Activated naive CD8-positive, alpha-beta T cell (primary cell): ENCODE measurements around the gene NUBP2.
A peak's percentile ranks its signal among the peaks of the same experiment; 100 is the strongest.

Source experiments
- H3K27ac Mint-ChIP-seq: one replicate; pipeline ENCODE4 v1.8.0; 2021; ENCODE audit warnings: mixed read lengths
- H3K27me3 Mint-ChIP-seq: one replicate; pipeline ENCODE4 v1.8.0; 2021; ENCODE audit warnings: mixed read lengths
- H3K36me3 Mint-ChIP-seq: one replicate; pipeline ENCODE4 v1.8.0; 2021; ENCODE audit warnings: mixed read lengths
- H3K4me1 Mint-ChIP-seq: one replicate; pipeline ENCODE4 v1.8.0; 2021; ENCODE audit warnings: low read depth, mixed read lengths
- H3K4me3 Mint-ChIP-seq: one replicate; pipeline ENCODE4 v1.8.0; 2021; ENCODE audit warnings: mild to moderate bottlenecking, mixed read lengths
- H3K9me3 Mint-ChIP-seq: one replicate; pipeline ENCODE4 v1.8.0; 2021; ENCODE audit warnings: low read depth, mixed read lengths

Gene NUBP2, protein sequence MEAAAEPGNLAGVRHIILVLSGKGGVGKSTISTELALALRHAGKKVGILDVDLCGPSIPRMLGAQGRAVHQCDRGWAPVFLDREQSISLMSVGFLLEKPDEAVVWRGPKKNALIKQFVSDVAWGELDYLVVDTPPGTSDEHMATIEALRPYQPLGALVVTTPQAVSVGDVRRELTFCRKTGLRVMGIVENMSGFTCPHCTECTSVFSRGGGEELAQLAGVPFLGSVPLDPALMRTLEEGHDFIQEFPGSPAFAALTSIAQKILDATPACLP

DNA sequence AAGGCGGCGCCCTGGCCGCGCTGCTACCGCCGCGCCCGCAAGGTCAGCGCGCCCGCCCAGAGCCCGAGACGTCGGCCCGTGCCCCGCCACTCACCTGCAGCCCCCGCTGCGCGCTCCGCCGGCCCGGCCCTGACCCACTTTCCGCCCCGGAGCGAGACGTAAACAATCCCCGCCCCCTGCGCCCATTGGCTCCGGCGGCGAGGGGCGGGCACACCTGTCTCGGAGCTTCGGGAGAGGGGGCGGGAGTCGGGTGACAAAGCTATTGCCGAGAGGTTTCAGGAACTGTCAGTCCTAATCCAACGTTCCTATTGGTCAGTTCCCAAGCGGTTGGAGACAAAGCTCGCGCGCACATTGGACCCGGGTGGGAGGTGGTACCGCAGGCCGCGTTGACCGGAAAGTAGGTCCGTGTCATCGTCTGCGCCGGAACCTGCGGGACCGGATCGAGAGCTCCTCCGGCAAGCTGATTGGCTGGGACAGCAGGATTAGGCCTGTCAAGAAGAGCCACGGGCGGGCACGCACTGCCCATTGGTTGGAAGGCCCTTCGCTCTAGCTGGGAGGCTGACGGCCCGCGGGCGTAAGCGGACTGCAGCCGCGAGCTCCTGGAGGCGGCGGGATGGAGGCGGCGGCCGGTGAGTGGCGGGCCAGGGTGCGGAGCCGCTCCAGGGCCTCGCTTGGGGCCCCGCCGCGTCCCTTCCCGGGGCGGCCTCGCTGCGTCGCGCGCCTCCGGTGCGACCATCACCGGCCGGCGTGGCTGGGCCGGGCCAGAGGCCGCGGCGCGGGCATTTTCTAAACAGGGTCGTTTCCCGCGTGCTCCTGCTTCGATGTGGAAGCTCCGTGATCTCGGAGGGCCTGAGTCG is at the start of gene NUBP2, which contains the start of gene SPSB3:
Gene NUBP2 (plus strand): TSS at position 553 of the 857 bp plus-strand sequence. CDS start 61 bp downstream, at position 614.
Gene SPSB3 (minus strand): TSS at position 164 of the 857 bp plus-strand sequence. CDS start 1,088 bp downstream, outside the sequence.
- Mint-ChIP-seq H3K9me3 (no peaks in the 10 kb centered on the region), H3K4me1 (peaks cover 20% of the 10 kb centered on the region), H3K36me3 (no peaks in the 10 kb centered on the region), H3K27ac (peak within 1 kb of the TSS; percentile 93), H3K27me3 (no peaks in the 10 kb centered on the region), H3K4me3 (peak within 1 kb of the TSS; percentile 95)

DNA sequence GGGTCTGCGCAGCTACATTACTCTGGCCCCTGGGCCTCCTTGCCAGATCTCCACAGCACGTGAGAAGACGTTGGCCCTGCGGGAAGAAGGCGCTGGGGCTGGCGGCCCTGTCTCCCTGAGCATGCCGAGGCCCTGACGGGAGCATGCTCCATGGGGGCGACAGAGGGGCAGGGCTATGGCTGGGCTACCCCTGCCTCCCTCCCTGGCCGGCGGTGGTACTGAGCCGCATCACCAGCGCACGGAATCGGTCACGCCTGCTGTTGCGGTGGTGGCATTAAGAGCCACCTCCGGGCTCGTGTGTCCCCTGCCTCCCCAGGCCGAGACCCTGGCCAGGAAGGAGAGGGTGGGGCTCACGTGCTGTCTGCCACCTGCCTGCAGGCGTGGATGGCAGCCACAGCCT is 48.6 kb upstream of the NUBP2 start:
- H3K4me1 Mint-ChIP-seq = no peaks in the 10 kb centered on the region
- no peak overlapping the region for H3K27ac Mint-ChIP-seq
- H3K27me3 Mint-ChIP-seq = no peaks in the 10 kb centered on the region
- no peak overlapping the region for H3K4me3 Mint-ChIP-seq
- H3K9me3 Mint-ChIP-seq = no peaks in the 10 kb centered on the region
- H3K36me3 Mint-ChIP-seq = no peaks in the 10 kb centered on the region

DNA sequence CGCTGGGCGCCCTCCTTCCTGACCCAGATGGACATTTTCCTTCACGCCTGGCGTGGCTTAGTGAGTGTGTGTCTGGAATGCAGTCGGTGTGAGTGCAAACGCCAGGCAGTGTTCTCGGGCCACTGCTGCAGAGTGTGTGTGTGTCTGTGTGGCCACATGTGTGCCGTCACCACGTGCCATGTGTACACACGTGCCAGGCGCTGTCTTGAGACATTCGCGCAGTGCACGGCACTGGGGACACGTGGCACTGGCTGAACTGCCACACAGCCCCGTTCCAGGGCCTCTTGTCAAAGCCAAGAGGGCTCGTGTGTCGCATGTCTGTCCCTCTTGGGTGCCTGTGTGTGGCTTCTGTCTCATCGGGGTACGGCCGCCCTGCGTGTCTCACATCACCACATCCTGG is 47.9 kb upstream of the NUBP2 start:
- Mint-ChIP-seq H3K4me3 (no peak overlapping the region), H3K27ac (no peak overlapping the region), H3K9me3 (no peaks in the 10 kb centered on the region)

DNA sequence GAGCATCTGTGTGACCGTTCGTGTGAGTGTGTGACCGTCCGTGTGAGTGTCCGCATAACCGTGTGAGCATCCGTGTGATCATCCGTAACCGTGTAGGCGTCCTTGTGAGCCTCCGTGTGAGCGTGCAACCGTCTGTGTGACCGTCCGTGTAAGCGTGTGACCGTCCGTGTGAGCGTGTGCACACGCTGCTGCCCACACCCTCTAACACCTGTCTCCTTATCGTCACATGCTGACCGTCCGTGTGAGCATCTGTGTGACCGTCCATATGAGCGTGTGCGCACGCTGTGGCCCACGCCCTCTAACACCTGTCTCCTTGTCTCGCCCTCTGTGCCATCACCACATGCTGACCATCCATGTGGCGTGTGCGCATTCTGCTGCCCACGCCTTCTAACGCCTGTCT is 42.5 kb upstream of the NUBP2 start:
- Mint-ChIP-seq H3K4me1 (no peaks in the 10 kb centered on the region), H3K9me3 (no peaks in the 10 kb centered on the region), H3K27me3 (no peaks in the 10 kb centered on the region), H3K36me3 (no peaks in the 10 kb centered on the region), H3K27ac (no peak overlapping the region), H3K4me3 (no peak overlapping the region)

More for the DNA sequence above, 47.9 kb upstream of the NUBP2 start:
- Mint-ChIP-seq H3K27me3 (no peaks in the 10 kb centered on the region), H3K4me1 (no peaks in the 10 kb centered on the region), H3K36me3 (no peaks in the 10 kb centered on the region)

DNA sequence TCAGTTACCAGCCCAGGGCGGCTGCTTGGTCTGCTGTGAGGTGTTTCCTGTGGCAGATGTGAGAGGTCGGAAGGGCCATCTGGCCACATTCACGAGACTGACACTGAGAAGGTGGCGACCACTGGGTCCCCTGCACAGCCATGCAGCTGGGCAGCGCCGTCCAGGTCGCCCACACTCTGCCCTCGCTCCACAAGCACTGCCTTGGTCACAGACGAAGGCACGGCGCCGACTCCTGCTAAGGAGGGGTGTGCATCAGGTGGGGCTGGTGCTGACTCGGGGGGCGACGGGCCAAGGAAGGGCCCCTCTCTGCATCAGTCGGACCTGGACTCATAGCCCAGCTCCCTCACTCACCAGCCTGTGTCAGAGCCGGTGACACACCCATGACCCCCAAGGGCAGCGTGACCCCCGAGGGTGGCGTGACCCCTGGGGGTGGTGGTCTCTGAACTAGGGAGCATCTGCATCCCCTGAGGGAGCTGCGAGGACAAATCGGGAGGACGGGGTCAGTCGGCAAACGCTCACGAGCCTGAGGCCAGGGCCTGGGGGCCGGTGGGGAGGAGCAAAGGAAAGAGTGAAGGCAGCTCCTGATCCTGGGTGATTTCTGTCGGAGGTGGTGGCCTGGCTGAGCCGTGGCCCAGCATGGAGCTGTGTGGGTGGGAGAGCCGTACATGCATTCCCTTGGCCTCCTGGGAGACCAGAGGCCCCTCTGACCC is 41.8 kb upstream of the NUBP2 start:
- no peaks in the 10 kb centered on the region for H3K27me3 Mint-ChIP-seq
- H3K27ac Mint-ChIP-seq = no peak overlapping the region
- no peaks in the 10 kb centered on the region for H3K4me1 Mint-ChIP-seq
- H3K4me3 Mint-ChIP-seq = no peak overlapping the region
- no peaks in the 10 kb centered on the region for H3K9me3 Mint-ChIP-seq
- H3K36me3 Mint-ChIP-seq = no peaks in the 10 kb centered on the region

DNA sequence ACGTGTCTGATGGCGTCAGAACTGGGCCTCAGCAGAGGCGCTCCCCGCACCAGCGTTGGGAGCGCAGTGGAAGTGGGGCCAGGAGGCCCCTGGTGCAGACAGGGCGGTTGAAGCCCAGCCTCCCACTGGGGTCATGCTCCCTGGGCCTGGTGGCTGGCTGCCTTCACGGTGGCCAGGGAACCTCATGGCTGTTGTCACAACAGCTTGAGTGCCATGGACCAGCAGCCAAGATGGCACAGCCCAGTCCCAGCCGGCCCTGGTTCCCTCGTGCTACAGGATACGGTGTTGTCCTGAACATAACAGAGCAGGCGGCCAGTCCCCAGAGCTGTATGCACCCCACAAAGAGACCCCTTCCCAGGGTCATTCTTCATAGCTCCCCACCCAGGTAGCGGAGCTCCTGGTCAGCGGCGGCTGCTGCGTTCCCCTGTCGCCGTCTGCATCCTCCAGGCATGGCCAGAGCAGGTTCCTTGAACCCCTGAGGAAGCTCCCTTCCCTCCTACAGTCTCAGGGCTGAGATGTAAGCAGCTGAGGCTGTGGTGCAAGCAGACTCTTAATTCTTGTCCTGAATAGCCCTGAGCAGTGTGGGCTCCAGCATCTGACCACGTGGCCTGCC is 41.1 kb upstream of the NUBP2 start:
- Mint-ChIP-seq H3K27ac (no peak overlapping the region), H3K9me3 (no peaks in the 10 kb centered on the region), H3K36me3 (no peaks in the 10 kb centered on the region), H3K4me1 (no peaks in the 10 kb centered on the region), H3K4me3 (no peak overlapping the region), H3K27me3 (no peaks in the 10 kb centered on the region)

DNA sequence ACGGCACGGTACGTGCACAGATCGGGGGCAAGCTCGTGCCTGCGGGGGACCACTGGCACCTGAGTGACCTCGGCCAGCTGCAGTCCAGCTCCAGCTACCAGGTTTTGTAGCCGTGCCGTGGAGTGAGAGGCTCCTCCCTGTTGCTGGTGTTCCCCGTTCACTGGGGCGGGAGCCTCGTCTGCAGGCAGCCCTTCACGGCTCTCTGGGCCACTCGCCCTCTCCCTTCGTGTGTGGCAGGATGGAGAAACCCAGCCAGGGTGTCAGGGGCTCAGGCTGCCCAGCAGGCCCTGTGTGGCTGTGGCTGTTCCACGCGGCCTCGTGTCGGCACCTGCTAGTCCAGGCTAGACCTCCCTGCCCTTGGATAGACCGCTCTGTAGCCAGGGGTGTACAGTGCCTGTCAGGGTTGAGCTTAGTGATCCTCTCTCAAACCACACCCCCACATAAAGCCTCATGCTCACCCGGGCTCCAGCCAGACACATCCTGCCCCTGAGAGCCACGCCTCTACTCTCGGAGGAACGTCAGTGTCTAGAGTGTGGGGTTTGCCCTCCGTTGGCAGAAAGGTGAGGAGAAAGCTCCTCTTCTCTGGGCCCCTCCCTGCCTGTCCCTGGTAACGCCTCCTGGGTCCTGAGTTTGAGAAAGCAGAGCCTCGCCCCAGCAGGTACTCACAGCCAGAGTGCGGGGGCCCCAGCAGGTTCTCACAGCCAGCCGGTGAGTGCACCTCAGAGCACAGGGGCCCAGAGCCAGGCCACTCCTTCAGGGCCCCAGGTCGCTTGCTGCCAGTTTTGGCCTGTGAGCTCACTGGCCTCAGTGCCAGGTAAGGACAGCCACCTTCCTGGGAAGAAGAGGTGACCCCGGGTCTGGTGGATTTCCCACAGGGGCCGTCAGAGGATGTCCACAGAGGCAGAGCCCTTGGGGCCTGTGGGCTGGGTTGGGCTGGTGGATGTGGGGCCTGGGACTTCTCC is 39.1 kb upstream of the NUBP2 start:
- no peaks in the 10 kb centered on the region for H3K4me1 Mint-ChIP-seq
- no peaks in the 10 kb centered on the region for H3K9me3 Mint-ChIP-seq
- H3K4me3 Mint-ChIP-seq = no peak overlapping the region
- no peak overlapping the region for H3K27ac Mint-ChIP-seq
- H3K36me3 Mint-ChIP-seq = no peaks in the 10 kb centered on the region
- H3K27me3 Mint-ChIP-seq = no peaks in the 10 kb centered on the region

DNA sequence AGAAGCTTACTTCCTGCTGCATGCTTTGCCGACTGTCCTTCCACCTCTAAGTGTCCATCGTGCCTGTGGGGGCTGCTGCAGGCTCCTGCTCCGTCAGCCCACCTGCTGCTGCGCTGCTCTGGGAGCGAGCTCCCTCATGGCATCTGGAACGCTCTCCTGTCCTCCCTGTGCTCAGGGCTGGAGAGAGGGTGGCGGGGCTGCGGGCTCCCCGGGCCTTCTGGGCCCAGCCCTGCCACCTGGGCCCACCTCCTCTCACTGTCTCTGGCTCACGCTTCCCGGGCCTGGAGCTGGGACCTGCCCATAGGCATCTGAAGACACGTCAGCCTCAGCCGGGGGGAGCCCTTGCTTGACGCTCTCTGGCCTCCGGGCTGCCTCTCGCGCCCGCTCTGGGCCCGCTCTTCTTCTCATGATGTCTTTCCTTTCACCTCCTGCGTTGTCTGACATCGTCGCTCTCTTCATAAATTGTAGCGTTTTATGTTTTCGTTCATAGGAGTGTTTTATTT is 38.4 kb upstream of the NUBP2 start:
- Mint-ChIP-seq H3K27ac (no peak overlapping the region), H3K9me3 (no peaks in the 10 kb centered on the region), H3K36me3 (no peaks in the 10 kb centered on the region), H3K4me3 (no peak overlapping the region), H3K27me3 (no peaks in the 10 kb centered on the region), H3K4me1 (no peaks in the 10 kb centered on the region)

DNA sequence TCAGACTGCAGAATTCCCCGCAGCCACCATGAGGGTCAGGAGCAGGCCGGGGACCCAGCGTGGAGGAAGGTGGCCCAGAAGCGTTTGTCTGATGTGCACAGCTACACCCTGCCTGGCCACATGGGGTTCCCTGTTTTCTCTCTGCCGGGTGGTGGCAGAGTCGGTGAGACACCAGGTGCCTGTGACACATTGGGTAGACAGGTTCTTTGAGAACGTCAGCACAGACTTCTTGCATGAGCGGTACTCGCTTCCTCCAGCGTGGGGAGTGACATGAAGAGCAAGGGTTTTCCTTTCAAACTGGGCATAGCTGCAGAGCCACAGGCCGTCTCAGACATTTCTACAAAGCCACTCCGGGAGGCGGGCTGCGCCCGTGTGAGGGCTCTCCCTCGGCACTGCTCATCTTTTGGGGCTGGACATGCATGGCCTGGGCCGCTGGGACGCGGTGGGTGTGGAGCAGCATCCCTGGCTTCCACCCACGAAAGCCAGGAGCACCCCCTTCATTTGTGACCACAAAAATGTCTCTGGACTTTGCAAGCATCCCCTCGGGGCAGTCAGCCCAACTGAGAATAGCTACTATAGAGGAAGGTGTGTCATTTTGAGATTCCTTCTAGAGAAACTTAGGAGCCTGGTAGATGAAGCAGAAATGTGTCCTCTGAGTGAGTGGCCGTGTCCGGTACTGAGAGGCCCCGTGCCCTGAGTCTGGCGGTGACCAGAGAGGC is 37.4 kb upstream of the NUBP2 start:
- Mint-ChIP-seq H3K4me1 (no peaks in the 10 kb centered on the region), H3K4me3 (no peak overlapping the region), H3K27me3 (no peaks in the 10 kb centered on the region), H3K36me3 (no peaks in the 10 kb centered on the region), H3K9me3 (no peaks in the 10 kb centered on the region), H3K27ac (no peak overlapping the region)

DNA sequence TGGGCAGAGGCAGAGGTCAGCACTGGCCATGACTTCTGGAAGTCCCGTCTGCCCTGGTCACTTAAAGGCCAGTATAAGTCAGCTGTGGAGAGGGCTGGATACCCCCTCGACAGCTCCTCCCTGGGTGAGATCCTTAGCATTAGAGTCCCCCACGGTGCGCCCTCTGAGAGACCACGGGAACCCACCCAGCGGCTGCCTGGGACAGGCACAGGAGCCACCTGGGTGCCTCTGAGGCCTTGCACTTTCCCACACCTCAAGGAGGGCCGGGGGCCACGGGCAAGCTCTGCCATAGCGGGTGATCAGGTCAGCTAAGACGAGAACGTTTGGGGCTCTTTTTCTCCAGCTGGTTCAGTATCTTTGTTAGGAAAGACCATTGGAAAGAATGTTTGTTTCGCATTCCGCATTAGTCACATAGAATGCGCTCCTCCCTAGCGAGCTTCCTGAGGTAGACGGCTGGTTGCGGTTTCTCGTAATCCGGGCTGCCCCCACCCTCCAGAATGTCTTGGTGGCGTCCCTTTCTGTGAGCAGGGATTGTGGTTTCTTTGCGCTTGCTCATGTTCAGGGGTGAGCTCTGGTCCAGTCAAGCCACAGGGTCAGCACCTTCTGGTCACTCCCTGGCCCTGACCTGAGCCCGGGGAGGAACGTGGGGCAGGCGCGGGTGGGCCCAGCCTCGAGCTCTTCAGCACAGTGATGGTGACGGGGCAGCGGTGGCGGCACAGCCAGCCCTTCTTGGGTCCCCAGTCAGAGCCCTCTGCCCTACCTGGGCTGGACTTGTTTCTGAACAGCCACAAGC is 36.7 kb upstream of the NUBP2 start:
- Mint-ChIP-seq H3K27ac (no peak overlapping the region), H3K4me1 (no peaks in the 10 kb centered on the region), H3K4me3 (no peak overlapping the region), H3K9me3 (no peaks in the 10 kb centered on the region), H3K27me3 (no peaks in the 10 kb centered on the region), H3K36me3 (no peaks in the 10 kb centered on the region)

DNA sequence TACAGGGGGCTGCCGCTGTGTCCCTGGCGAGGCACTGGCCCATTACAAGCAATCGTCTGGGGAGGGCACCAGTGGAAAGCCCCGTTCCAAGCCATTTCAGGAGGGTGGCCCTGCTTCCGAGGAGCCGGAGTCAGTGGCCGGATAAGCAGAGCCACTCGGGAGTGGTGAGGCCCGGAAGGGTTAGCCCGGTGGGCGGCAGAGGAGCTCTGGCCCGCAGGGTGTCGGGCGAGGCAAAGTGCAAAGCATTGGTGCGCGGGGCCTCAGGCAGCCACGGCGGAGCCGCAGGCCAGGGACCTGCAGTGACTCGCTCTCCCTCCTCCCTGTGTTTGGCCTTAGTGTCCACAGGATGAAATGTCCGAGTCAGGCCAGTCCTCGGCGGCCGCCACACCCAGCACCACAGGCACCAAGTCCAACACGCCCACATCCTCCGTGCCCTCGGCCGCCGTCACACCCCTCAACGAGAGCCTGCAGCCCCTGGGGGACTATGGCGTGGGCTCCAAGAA is 36.0 kb upstream of the NUBP2 start:
- Mint-ChIP-seq H3K27ac (no peak overlapping the region), H3K9me3 (no peaks in the 10 kb centered on the region), H3K4me1 (no peaks in the 10 kb centered on the region), H3K4me3 (no peak overlapping the region), H3K36me3 (no peaks in the 10 kb centered on the region), H3K27me3 (no peaks in the 10 kb centered on the region)

DNA sequence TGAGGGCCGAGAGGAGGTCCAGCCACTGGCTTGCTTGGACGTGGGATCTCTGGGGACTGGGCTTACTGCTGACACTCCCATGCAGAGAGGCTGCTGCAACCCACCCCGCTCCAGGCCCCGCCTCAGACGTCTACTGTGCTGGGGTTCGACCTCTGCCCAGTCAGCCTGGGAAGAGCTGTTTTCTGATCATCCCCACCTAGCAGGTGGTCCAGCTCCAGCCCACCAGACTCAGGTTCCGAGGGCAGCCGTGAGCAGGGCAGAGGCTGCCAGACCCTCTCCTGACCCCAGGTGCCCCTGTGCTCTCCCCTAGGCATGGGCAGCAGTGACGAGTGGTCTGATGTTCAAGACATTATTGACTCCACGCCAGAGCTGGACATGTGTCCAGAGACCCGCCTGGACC is 34.8 kb upstream of the NUBP2 start:
- H3K27ac Mint-ChIP-seq = no peak overlapping the region

More for the DNA sequence above, 34.8 kb upstream of the NUBP2 start:
- Mint-ChIP-seq H3K4me1 (no peaks in the 10 kb centered on the region), H3K9me3 (no peaks in the 10 kb centered on the region), H3K27me3 (no peaks in the 10 kb centered on the region), H3K4me3 (no peak overlapping the region), H3K36me3 (no peaks in the 10 kb centered on the region)
